GM12801 (cell line): ENCODE data around the gene RPS29.

Source experiments
- CTCF ChIP-seq: IDR thresholded peaks from one replicate; pipeline ENCODE4 v1.5.1; 2011; ENCODE audit warnings: control low read depth; ENCODE audit not compliant: insufficient read length; ENCODE audit errors: extremely low read depth

RPS29 gene

GRCh38 chr14:49612251-49612650, 26.1 kb upstream of the RPS29 start:
- no peak for TF ChIP-seq CTCF

- TF ChIP-seq CTCF = no peak
Observed at GRCh38 chr14:49607583-49607982, 21.4 kb upstream of the RPS29 start.

- no peak for TF ChIP-seq CTCF
Observed at GRCh38 chr14:49598485-49599300, 12.5 kb upstream of the RPS29 start, which contains the start of gene LRR1. LRR1 (plus strand) TSS chr14:49598940; CDS start chr14:49599021, 81 bp downstream.

GRCh38 chr14:49598189-49598484, 12.0 kb upstream of the RPS29 start:
- no peak for TF ChIP-seq CTCF

- no peak for TF ChIP-seq CTCF
Observed at GRCh38 chr14:49594347-49595091, 8.3 kb upstream of the RPS29 start.

- TF ChIP-seq CTCF = no peak
Observed at GRCh38 chr14:49593016-49593415, 6.8 kb upstream of the RPS29 start.

- no peak for TF ChIP-seq CTCF
Observed at GRCh38 chr14:49589387-49589786, 3.2 kb upstream of the RPS29 start.
